Measurements from ENCODE around the gene FTL. TPM values are rescaled to one million over a fixed set of nuclear protein-coding genes. Genes with fewer than 3 reads are reported as not detected.

The FTL gene
- total RNA-seq, 1 donor from 2014 or later, result 828 TPM

DNA sequence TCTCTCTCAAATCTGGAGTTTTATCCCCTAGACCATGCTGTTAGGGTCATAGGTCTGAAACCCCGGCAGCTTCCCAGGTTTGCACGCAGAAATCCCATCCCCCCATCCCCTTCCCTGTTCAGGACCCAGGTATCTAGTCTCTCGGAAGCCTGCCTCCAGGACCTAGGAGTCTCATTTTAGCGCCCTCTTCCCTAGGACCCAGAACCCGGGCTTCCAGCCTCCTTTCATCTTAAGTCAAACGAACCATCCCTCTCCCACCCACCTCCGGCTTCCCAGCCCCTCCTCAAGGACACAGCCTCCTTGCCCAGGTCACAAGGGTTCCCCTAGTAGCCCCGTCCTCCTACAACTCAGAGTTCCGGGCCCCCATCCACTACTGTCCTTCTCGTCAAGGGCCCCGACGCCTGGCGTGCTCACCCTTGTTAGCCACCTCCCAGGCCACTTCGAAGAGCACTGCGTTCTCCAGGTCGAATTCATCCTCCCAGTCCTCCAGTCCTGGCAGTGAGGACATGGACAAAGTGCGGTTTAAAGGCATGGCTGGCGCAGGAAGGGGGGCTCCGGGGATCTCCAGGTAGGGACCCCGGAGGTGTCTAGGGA is 27.6 kb downstream of the FTL start:
- DNase-seq, result no peak

DNA sequence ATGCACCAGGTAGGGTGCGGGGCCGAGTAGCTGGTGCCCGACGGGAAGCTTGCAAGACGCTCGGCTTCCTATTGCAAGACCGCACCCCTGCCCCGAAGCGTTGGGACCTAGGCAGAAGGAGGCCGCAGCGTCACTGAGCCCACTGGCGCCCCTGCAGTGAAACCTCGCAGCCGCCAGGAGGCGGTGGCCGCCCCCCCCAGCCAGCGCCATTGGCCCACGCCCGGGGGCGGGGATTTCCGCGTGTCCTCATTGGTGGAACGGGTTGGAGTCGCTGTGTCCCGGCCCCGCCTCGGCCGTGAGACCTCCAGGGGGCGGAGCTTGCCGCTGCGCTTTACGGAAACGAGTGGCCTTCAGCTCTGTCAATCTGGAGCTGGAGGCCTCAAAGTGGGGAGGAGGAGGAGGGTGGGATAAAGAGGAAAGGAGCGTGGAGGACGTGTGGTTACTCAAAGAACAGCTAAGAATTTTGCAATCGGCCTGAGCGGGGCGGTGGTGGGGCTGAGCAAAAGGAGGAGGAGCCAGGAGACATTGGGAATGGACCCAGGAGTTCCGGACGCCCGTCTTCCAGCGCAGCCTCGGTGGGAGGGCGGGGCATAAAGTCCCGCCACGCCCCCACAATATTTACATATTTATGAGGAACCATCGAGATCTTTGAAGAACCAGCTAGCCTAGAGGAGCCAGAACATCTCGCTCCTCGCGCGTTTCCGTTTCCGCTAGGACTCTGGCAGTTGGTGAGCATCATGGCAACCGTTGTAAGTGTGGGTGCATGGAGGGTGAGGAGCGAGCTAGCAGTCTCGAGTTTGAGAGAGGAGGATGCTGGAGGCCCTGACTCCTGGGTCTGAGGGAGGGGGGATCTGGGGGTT is 28.3 kb downstream of the FTL start, which contains the start of the genes GYS1 and RUVBL2:
TSS of gene GYS1 (minus strand) at position 135 of the 860 bp plus-strand sequence. CDS start 197 bp downstream, outside the sequence.
TSS of gene RUVBL2 (plus strand) at position 713 of the 860 bp plus-strand sequence. CDS start at position 738, 25 bp downstream.
- DNase-seq, result peak; percentile 99

DNA sequence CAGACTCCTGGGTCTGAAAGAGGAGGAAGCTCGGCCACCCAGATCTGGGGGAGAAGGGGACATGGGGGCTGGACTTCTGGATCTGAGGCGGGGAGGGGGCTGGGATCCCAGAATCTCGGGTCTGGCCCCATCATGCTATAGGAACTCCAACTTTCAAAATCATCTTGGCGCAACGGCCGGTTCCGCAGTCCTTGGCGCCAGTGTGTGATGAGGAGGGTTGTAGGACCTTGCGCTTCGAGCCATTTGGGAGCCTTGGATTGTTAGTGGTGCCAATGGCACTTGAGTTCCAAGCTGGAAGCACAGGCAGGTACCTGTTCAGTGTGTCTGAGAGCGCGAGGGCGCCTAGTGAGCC is 28.9 kb downstream of the FTL start:
- no peak for DNase-seq

DNA sequence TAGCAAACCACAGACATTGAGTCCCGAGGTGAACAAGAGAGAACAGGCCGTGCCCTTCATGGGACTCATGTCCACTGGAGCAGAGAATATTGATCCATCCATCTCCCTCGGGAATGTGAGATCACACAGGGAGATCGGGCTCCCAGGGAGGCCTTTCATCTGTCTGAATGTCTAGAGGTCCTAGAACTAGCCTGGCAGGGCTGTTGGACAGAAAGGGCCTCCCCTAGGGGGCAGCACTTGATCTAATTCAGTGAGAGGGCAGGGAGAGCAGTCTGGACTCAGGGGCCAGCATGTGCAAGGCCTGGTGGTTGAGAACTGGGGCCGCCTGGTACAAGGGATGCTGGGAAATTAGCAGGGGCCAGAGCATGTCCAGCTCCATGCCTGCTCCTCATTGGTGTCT is 32.9 kb downstream of the FTL start:
- DNase-seq, result no peak

DNA sequence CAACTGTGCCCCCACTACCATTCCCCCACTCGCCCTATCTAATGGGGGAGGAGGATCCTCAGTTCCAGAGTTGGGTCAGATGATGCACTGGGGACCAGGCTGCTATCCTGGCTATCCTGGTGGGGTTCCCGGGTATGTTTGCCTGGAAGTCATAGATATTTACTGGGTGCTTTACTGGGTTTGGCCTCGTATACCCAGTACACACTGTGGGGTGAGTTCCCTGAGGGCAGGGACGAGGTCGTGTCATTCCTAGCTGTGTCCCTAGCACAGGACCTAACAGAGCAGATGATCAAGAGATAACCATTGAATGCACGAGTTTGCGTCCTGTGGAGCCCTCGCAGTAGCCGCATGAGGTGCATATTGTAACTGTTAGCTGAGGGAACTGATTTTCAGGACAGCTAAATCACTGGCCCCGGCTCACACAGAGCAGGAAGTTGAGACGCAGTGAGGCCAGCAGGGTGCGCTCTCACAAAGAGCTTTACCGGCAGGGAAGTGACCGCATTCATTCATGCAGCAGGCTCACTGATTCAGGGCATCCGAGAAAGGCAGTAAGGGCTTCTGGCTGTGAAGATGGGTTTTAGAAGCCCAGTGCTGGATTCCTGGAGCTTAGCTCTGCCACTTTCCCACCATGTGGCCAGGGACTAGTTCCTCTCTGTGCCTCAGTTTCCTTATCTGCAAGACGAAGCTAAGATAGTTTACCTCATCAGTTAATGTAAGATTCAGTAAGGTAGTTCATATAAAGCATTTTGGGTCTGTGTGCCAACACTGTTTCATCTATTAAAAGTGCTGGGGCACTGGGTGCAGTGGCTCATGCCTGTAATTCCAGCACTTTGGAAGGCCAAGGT is 34.6 kb downstream of the FTL start:
- no peak for DNase-seq

DNA sequence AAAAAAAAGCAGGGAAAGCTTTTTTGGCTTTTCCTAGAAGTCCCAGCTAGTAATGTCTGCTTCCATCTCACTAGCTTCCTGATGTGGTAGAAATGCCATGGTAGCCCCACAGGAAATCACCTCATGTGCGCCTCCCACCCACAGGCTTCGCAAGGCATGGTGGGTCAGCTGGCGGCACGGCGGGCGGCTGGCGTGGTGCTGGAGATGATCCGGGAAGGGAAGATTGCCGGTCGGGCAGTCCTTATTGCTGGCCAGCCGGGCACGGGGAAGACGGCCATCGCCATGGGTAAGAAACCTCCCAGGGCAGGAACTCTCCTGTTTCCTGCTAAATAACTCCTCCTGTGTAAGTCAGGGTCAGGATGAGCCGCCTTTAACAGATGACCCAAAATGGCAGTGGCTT is 39.0 kb downstream of the FTL start:
- no peak for DNase-seq

DNA sequence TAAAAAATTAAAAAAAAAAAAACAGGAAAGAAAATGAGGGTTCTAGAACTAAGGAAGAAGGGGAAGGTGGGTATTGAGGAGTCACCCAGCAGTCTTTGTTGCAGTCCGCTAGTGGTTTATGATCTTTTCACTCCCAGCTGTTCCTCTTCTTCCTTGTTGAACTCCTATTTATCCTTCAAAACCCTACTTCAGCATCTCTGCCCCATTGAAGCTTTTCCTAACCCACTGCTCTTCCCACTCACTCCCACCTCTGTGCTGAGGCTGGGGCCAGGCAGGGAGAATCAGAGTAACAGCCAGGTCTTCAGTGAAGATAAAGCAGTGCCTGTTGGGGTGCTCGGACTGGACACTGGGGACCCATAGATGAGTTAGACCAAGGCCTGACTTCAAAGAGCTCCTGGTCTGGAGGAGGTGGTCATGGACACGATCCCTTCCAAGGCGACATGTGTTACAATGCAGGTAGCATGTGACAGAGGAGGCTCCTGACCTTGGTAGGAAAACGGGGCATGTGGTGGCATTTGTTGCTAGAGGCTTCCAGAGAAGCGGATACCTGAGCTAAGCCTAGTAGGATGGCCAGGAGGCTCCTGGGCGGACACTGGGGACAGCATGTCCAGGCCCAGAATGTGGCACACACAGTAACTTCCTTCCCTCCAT is 40.0 kb downstream of the FTL start:
- no peak for DNase-seq

DNA sequence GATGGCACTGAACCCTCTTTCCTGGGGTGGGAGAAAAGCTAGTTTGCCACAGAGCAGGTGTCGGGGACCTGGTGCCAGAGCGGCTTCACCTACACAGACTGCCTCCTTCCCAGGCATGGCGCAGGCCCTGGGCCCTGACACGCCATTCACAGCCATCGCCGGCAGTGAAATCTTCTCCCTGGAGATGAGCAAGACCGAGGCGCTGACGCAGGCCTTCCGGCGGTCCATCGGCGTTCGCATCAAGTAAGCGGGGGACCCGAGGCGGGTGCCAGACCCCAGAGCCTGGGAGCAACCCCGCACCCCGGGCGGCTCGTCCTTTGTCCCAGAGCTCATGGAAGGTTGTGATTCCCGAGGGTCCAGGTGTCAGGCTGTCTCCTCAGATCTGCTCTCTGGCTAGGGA is 41.8 kb downstream of the FTL start:
- DNase-seq, result no peak

DNA sequence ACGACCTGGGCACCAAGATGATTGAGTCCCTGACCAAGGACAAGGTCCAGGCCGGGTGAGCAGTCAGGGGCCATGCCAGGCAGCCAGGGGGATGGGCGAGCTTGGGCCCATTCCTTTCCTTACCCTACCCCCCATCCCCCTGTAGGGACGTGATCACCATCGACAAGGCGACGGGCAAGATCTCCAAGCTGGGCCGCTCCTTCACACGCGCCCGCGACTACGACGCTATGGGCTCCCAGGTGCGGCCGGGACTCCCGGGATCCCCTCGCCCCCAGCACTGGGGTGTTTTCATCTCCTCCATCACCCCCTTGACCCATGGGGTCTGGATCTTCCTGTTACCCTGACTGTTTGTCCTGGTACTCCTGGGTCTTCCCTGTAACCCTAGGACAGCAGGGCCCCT is 44.7 kb downstream of the FTL start:
- no peak for DNase-seq

DNA sequence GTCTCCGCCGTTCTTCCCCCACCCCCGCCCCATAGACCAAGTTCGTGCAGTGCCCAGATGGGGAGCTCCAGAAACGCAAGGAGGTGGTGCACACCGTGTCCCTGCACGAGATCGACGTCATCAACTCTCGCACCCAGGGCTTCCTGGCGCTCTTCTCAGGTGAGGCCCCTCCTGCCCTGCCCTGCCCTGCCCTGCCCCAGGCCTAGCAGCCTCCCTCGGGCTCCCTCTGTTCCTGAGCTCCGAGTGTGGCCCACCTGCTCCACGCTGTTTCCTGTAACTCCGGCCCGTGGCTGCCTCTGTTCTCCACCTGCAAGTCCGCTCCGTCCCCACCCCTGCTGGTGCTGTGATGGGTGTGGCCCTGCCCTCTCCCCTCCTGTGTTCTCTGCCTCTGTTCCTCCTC is 45.3 kb downstream of the FTL start:
- no peak for DNase-seq

DNA sequence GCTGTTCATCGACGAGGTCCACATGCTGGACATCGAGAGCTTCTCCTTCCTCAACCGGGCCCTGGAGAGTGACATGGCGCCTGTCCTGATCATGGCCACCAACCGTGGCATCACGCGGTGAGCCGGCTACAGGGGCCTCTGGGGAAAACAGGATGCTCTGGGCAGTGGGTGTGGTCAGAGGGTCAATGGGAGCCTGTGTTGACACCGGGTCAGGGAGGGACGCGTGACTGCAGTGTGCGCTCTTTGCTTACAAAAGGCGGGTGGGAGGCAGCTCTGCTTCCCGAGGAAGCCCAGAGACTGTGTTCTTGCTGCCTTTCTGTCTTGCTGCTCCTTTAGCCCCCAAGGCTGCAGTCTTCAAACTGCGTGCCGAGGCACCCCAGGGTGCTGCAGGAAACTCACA is 46.1 kb downstream of the FTL start:
- DNase-seq, result no peak

DNA sequence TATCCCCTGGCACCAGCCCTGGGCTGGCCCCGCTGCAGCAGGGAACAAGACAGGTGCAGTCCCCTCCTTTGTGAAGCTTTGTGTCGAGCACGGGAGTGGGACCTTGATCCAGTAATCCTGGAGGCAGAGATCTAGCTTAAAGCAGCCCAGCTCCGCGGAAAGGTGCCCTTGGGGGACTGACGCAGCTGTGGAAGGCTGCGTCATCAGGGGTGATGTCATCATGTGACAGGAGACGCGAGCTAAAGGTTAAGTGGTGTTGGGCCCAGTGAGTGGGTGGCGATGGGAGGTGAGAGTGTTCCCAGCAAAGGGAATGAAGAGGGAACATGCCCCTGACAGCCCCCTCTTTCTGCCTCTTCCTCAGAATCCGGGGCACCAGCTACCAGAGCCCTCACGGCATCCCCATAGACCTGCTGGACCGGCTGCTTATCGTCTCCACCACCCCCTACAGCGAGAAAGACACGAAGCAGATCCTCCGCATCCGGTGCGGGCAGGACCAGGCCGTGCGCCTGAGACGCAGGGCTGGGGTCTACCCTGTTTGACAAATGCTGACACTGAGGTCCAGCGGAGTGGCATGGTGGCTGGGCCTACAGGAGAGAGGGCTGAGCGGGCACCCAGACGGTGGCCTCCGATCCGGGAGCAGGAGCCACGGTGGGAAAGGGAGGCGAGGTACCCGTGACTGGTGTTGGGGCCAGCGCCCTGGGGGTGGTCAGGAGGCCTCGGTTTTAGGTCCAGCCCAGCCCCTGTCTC is 49.2 kb downstream of the FTL start:
- no peak for DNase-seq

DNA sequence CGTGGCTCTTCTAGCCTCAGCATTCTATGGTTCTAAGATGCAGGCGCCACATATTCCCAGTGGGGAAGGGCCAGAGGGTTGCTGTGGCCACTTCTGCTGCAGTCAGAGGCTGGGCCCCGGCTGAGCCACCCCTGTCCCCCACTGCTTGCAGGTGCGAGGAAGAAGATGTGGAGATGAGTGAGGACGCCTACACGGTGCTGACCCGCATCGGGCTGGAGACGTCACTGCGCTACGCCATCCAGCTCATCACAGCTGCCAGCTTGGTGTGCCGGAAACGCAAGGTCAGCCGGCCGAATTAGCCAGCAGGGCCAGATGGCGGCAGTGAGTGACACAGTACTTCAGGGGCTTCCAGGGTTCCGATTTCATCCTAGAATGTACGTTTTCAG is 49.8 kb downstream of the FTL start:
- no peak for DNase-seq

DNA sequence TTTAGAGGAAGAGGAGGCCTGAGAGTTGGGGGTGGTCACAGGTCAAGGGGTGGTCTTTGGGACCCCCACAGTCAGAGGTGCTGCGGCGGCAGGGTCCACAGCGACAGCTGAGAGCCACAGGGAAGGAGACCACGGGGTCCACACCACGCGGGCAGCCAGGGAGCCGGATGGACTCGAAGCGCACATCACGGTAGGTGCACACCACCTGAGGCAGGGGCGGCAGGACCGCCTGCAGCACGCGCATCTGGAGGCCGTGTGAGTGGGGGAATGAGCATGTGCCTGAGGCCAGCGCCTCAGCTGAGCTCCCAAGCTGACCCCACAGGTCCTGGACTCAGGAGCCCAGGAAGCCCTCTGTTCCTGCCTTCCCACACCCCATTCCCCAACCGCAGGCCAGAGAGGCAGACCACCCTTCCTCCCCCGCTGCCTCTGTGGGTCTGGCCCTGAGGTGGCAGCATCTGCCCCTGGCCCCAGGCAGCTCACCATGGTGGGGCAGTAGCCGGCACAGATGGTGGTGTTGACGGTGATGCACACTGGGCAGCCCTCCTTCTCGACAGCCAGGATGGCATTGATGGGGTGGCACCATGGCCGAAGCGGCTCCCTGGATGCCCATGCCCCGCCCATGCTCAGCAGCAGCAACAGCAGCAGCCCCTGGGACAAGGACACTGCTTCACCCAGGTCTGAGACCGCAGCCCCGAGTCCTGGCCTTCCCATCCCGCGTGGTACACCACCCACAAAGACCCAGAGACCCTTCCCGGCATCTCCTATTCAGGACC is 51.1 kb downstream of the FTL start:
- DNase-seq, result no peak

Small RNA genes lying within 50 kb of the gene (small RNA-seq; reads per million reads assigned to genes)
- gene AC026803.1 (ENCODE audit: low replicate concordance) (not detected), gene MIR6798 (ENCODE audit: low replicate concordance) (not detected)

Other genes starting within 250 kb of the FTL start
- gene MAMSTR, start 245.6 kb upstream of the FTL start, total RNA-seq, result 1.7 TPM
- 6.5 TPM for gene RASIP1, start 224.7 kb upstream of the FTL start, total RNA-seq
- 0.10 TPM for gene IZUMO1, start 218.4 kb upstream of the FTL start, total RNA-seq
- gene FUT1, start 212.7 kb upstream of the FTL start, total RNA-seq, result 2.9 TPM
- not detected for gene FGF21, start 209.8 kb upstream of the FTL start, total RNA-seq
- 19.0 TPM for gene BCAT2, start 154.3 kb upstream of the FTL start, total RNA-seq
- gene HSD17B14, start 128.8 kb upstream of the FTL start, total RNA-seq, result 3.4 TPM
- 8.4 TPM for gene PLEKHA4, start 96.7 kb upstream of the FTL start, total RNA-seq
- gene PPP1R15A, start 92.9 kb upstream of the FTL start, total RNA-seq, result 58.4 TPM
- 0.10 TPM for gene TULP2, start 66.6 kb upstream of the FTL start, total RNA-seq
- gene NUCB1, start 65.0 kb upstream of the FTL start, total RNA-seq, result 97.8 TPM
- not detected for gene DHDH, start 31.6 kb upstream of the FTL start, total RNA-seq
- 22.9 TPM for gene BAX, start 10.4 kb upstream of the FTL start, total RNA-seq
- gene GYS1, start 28.0 kb downstream of the FTL start, total RNA-seq, result 42.4 TPM
- 58.9 TPM for gene RUVBL2, start 28.6 kb downstream of the FTL start, total RNA-seq
- gene LHB, start 51.8 kb downstream of the FTL start, total RNA-seq, result not detected
- not detected for gene CGB3, start 59.0 kb downstream of the FTL start, total RNA-seq
- not detected for gene CGB2, start 66.6 kb downstream of the FTL start, total RNA-seq
- not detected for gene CGB1, start 71.6 kb downstream of the FTL start, total RNA-seq
- not detected for gene CGB5, start 78.5 kb downstream of the FTL start, total RNA-seq
- not detected for gene CGB8, start 83.8 kb downstream of the FTL start, total RNA-seq
- 0.49 TPM for gene CGB7, start 92.4 kb downstream of the FTL start, total RNA-seq
- 1.9 TPM for gene NTF4, start 99.5 kb downstream of the FTL start, total RNA-seq
- gene KCNA7, start 107.4 kb downstream of the FTL start, total RNA-seq, result 0.79 TPM
- 121 TPM for gene SNRNP70, start 120.1 kb downstream of the FTL start, total RNA-seq
- 8.6 TPM for gene LIN7B, start 149.1 kb downstream of the FTL start, total RNA-seq
- 0.30 TPM for gene C19orf73, start 153.8 kb downstream of the FTL start, total RNA-seq
- 12.3 TPM for gene PPFIA3, start 154.2 kb downstream of the FTL start, total RNA-seq
- gene HRC, start 190.1 kb downstream of the FTL start, total RNA-seq, result 13.6 TPM
- gene TRPM4, start 192.5 kb downstream of the FTL start, total RNA-seq, result 24.0 TPM